Measurements from ENCODE around the gene GPHN. TPM values are rescaled to one million over a fixed set of nuclear protein-coding genes. Genes with fewer than 3 reads are reported as not detected.

GPHN gene
- polyA plus RNA-seq, 1 donor (not counting 4 experiments of a cell fraction or from before 2014, with no cell fraction given) = 17.6 TPM

GRCh38 chr14:66758031-66758613 lies 250.2 kb downstream of the GPHN start:
- H3K27ac ChIP-seq (ENCODE audit: control insufficient read depth, insufficient read depth, low read length) = no peak overlapping the region
- no peaks in the 10 kb centered on the region for H3K79me2 ChIP-seq (ENCODE audit: control insufficient read depth, insufficient read depth, low read length)
- H3K4me3 ChIP-seq (ENCODE audit: control insufficient read depth in 2 of 3, extremely low read depth in 1 of 3, insufficient read depth in 2 of 3, low read depth in 1 of 3, low read length in 3 of 3) = no peak overlapping the region
- H3K4me2 ChIP-seq (ENCODE audit: control insufficient read depth, extremely low read depth, insufficient read depth, low read depth, low read length) = no peak overlapping the region
- H3K9me3 ChIP-seq (ENCODE audit: control insufficient read depth, low read depth, low read length) = no peaks in the 10 kb centered on the region
- no peak for DNase-seq (ENCODE audit: low read depth, low spot score)
- FAIRE-seq = no peak
- H2AFZ ChIP-seq (ENCODE audit: control insufficient read depth, low read length) = no peak overlapping the region
- no peak for TF ChIP-seq EZH2 (IDR thresholded peaks at IDR 0.05; ENCODE audit: low read length)
- no peak for TF ChIP-seq CTCF (optimal IDR thresholded peaks at IDR 0.05 in 1 of 3, IDR thresholded peaks at IDR 0.05 in 1 of 3, conservative IDR thresholded peaks at IDR 0.05 in 1 of 3; ENCODE audit: extremely low read depth in 1 of 3, insufficient read depth in 2 of 3, low read length in 3 of 3)
- dilution Hi-C loops (cut with MboI; ENCODE audit: extremely low pct_ligation_motif_present, low sequenced_read_pairs) = no loop called here
- no peaks in the 10 kb centered on the region for H3K9me1 ChIP-seq (ENCODE audit: control insufficient read depth, extremely low read depth, insufficient read depth, low read length)
- H4K20me1 ChIP-seq (ENCODE audit: control insufficient read depth, extremely low read depth, insufficient read depth, low read length) = no peaks in the 10 kb centered on the region
- H3K36me3 ChIP-seq (ENCODE audit: control insufficient read depth in 2 of 2, extremely low read depth in 1 of 2, insufficient read depth in 2 of 2, low read length in 2 of 2) = no peaks in the 10 kb centered on the region
- no peaks in the 10 kb centered on the region for H3K4me1 ChIP-seq (ENCODE audit: control insufficient read depth, extremely low read depth, insufficient read depth, low read length)
- H3K27me3 ChIP-seq (ENCODE audit: control insufficient read depth, extremely low read depth, insufficient read depth, low read length) = no peaks in the 10 kb centered on the region
- H3K9ac ChIP-seq (ENCODE audit: control insufficient read depth, extremely low read depth, insufficient read depth, low read length) = no peak overlapping the region

GRCh38 chr14:66772146-66772545 lies 264.2 kb downstream of the GPHN start:
- H3K4me2 ChIP-seq (ENCODE audit: control insufficient read depth, extremely low read depth, insufficient read depth, low read depth, low read length) = no peak overlapping the region
- no peak for TF ChIP-seq EZH2 (IDR thresholded peaks at IDR 0.05; ENCODE audit: low read length)
- no peak for TF ChIP-seq CTCF (optimal IDR thresholded peaks at IDR 0.05 in 1 of 3, IDR thresholded peaks at IDR 0.05 in 1 of 3, conservative IDR thresholded peaks at IDR 0.05 in 1 of 3; ENCODE audit: extremely low read depth in 1 of 3, insufficient read depth in 2 of 3, low read length in 3 of 3)
- no peaks in the 10 kb centered on the region for H3K36me3 ChIP-seq (ENCODE audit: control insufficient read depth in 2 of 2, extremely low read depth in 1 of 2, insufficient read depth in 2 of 2, low read length in 2 of 2)
- H3K27me3 ChIP-seq (ENCODE audit: control insufficient read depth, extremely low read depth, insufficient read depth, low read length) = no peaks in the 10 kb centered on the region
- DNase-seq (ENCODE audit: low read depth, low spot score) (no peak), FAIRE-seq (no peak)
- H4K20me1 ChIP-seq (ENCODE audit: control insufficient read depth, extremely low read depth, insufficient read depth, low read length) = no peaks in the 10 kb centered on the region
- no peaks in the 10 kb centered on the region for H3K79me2 ChIP-seq (ENCODE audit: control insufficient read depth, insufficient read depth, low read length)
- dilution Hi-C loops (cut with MboI; ENCODE audit: extremely low pct_ligation_motif_present, low sequenced_read_pairs) = no loop called here
- no peak overlapping the region for H3K27ac ChIP-seq (ENCODE audit: control insufficient read depth, insufficient read depth, low read length)
- no peak overlapping the region for H2AFZ ChIP-seq (ENCODE audit: control insufficient read depth, low read length)
- no peak overlapping the region for H3K9ac ChIP-seq (ENCODE audit: control insufficient read depth, extremely low read depth, insufficient read depth, low read length)
- no peak overlapping the region for H3K4me3 ChIP-seq (ENCODE audit: control insufficient read depth in 2 of 3, extremely low read depth in 1 of 3, insufficient read depth in 2 of 3, low read depth in 1 of 3, low read length in 3 of 3)
- H3K9me3 ChIP-seq (ENCODE audit: control insufficient read depth, low read depth, low read length) = no peaks in the 10 kb centered on the region
- H3K4me1 ChIP-seq (ENCODE audit: control insufficient read depth, extremely low read depth, insufficient read depth, low read length) = no peaks in the 10 kb centered on the region
- no peaks in the 10 kb centered on the region for H3K9me1 ChIP-seq (ENCODE audit: control insufficient read depth, extremely low read depth, insufficient read depth, low read length)
